Glomerular endothelial cell (primary cell): Measurements from ENCODE around the gene PRUNE1. TPM values are rescaled to one million over a fixed set of nuclear protein-coding genes. Genes with fewer than 3 reads are reported as not detected.

Experiments used
- DNase-seq: peaks from one replicate; pipeline ENCODE4 v3.0.0-alpha.2; 2011; ENCODE audit warnings: low read depth, low spot score; ENCODE audit errors: extremely low read depth
- total RNA-seq: library from RNA; depleted of rRNA; stranded (reverse); fragments of >200 nt; gene quantifications from 2 replicates; pipeline ENCODE4 v1.2.3, GENCODE V29; 2015

Gene PRUNE1, protein sequence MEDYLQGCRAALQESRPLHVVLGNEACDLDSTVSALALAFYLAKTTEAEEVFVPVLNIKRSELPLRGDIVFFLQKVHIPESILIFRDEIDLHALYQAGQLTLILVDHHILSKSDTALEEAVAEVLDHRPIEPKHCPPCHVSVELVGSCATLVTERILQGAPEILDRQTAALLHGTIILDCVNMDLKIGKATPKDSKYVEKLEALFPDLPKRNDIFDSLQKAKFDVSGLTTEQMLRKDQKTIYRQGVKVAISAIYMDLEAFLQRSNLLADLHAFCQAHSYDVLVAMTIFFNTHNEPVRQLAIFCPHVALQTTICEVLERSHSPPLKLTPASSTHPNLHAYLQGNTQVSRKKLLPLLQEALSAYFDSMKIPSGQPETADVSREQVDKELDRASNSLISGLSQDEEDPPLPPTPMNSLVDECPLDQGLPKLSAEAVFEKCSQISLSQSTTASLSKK
- total RNA-seq = 4.5 and 6.1 TPM in 2 replicates

DNA sequence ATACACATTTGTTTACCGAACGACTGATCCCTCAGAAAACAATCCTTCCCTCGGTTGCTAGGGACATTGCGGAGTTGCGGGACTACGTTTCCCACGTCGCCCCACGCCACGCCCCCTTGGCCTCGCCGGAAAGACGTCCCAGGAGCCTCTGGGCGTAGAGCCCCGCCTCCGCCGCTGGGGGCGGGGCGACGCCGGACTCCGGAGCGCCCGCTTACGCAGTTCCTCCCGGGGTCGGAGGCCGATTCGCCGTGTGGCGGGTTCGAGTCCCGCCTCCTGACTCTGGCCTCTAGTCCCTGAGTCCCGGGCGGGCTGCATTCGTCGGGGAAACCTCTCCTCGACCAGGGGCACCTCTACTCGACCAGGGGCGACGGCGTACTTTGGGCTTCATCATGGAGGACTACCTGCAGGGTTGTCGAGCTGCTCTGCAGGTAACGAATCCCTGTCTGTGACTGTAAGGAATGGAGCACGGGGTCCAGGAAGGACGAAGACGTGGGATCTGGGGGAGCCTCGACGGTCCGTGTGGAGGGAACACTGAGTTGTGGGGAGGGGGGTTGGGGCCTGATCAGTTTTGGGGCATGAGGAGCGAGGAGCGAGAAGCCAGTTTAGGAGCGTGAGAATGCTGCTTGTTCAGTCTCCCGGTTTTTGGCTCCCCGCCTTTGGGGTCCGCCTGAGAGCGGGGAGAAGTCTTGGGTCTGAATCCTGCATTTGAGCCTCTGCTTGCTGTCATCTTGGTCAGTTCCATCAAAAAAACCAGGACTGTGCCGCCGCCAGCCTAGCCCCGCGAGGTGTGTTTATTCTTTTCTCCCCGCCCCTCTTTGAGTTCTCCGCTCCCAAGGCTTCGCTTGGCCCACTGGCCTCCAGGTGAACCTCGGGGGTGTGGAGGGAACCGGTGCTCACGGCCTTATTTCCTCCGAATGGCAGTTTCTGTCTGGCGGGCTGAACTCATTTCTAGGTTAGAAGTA is at the start of gene PRUNE1:
PRUNE1 (plus strand) TSS at position 206 of the 962 bp plus-strand sequence; CDS start at position 390, 184 bp downstream.
- peak; percentile 95 for DNase-seq

DNA sequence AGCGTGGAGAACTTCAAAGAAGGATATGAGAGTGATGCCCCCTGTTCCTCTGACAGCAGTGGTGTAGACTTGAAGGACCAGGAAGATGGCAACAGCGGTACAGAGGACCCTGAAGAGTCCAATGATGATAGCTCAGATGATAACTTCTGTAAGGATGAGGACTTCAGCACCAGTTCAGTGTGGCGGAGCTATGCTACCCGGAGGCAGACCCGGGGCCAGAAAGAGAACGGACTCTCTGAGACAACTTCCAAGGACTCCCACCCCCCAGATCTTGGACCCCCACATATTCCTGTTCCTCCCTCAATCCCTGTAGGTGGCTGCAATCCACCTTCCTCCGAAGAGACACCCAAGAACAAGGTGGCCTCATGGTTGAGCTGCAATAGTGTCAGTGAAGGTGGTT is 47.6 kb upstream of the PRUNE1 start:
- DNase-seq = no peak

- DNase-seq = no peak
Observed at GRCh38 chr1:150961756-150962155, 46.5 kb upstream of the PRUNE1 start.

DNA sequence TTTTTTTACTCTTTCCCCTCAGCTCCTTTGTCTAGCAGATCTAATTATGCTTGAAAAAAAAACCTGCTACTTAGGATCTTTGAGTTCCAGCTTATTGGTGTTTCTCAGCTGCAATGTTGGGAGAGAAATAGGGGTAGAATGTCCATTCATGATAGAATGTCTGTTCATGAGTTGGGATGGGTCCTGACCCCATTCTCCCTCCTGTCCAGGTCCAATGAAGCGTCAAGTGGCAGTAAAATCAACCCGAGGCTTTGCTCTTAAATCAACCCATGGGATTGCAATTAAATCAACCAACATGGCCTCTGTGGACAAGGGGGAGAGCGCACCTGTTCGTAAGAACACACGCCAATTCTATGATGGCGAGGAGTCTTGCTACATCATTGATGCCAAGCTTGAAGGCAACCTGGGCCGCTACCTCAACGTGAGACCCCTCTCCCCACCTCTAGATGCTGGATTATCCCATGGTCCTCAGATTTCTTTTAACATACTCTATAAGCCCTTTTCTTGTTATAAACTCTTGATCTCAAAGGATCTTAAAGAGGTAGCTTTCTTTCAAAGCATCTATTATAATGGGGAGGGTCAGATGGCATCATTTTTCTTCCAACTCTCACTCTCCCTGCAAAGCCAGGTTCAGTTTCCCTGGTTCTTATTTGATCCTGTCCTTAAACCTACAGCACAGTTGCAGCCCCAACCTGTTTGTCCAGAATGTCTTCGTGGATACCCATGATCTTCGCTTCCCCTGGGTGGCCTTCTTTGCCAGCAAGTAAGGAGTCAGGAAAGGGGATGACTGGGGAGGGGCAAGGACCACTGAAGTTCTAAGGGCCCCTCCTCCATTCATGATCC is 44.7 kb upstream of the PRUNE1 start:
- no peak for DNase-seq

GRCh38 chr1:150964164-150964489 is 44.1 kb upstream of the PRUNE1 start:
- no peak for DNase-seq

GRCh38 chr1:150965605-150966004 is 42.6 kb upstream of the PRUNE1 start:
- no peak for DNase-seq

DNA sequence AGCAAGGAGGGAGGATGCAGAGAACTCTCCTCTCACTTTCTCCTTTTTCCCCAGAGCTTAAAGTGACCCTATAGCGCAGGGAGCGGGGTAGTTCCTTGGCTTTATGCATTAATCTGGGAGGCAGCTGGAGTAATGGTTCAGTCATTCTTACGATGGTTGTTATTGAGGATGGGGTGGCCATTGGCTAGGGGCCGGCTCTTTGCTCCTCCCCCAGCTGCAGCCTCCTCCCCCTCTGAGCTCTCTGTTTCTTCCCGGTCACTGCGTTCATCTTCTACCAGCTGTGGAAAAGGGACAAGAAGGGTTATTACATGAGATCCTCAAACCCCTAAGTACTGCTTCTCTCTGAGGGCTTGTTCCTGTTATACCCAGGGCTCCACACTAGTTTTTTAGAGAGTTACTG is 42.2 kb upstream of the PRUNE1 start:
- DNase-seq = no peak

GRCh38 chr1:150967936-150968335 is 40.3 kb upstream of the PRUNE1 start:
- no peak for DNase-seq

- DNase-seq = no peak
Observed at GRCh38 chr1:150968491-150968890, 39.8 kb upstream of the PRUNE1 start.

GRCh38 chr1:150969626-150970025 is 38.6 kb upstream of the PRUNE1 start:
- DNase-seq = no peak

- no peak for DNase-seq
Observed at GRCh38 chr1:150970808-150971582, 37.3 kb upstream of the PRUNE1 start.

- DNase-seq = no peak
Observed at GRCh38 chr1:150971583-150972416, 36.4 kb upstream of the PRUNE1 start.

- DNase-seq = no peak
Observed at GRCh38 chr1:150972417-150972940, 35.8 kb upstream of the PRUNE1 start.

- DNase-seq = no peak
Observed at GRCh38 chr1:150973258-150973835, 34.9 kb upstream of the PRUNE1 start.

GRCh38 chr1:150973836-150974579 is 34.2 kb upstream of the PRUNE1 start:
- DNase-seq = no peak

DNA sequence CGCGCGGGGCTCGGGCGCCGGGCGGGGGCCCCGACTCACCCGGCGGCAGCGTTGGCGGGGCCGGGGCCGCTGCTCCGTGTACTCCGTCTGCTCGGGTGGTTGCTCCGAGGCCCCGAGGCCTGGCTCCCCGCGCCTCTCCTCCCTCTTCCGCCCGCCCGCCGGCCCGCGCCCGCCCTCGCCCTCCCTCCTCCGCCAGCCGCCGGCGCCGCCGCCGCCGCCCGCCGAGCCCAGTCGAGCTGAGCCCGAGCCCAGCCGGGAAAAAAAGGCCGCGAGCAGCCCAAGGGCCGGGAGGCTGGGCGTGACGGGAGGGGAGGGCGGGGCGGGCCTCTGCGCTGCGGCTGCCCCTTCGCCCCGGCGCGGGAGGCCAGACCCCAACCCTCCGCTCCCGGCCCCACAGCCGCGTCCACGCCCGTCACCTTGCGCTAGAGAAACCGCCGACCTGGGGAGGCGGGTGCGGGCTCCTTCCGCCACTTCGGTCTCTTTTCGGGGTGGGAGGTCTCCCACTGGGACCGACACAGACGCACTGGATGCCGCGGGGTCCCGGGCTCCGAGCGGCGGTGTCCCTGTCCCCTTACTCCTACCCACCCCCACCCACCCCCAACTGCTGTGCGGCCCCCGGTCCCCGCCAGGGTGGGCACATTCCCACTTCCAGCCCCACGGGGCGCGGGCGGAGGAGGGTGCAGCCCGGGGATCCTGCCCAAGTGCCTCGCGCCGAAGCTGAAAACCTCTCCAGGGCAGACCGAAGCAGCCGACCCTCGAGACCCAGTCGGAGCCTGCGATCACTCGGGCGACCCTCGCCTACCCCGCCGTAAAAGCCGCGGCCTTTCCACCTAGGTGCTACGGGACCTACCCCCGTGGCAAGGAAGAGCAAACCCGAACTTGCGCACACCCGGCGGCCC is 33.4 kb upstream of the PRUNE1 start, which contains the start of gene CERS2:
CERS2 (minus strand) TSS at position 256 of the 899 bp plus-strand sequence. CDS start 5,745 bp downstream, outside the sequence.
- DNase-seq = no peak

GRCh38 chr1:150976401-150976821 is 31.8 kb upstream of the PRUNE1 start:
- no peak for DNase-seq
